Neuronal stem cell (in vitro differentiated cells): ENCODE measurements around the gene KCTD16.

Experiments
- DNase-seq: peaks from one replicate; pipeline ENCODE4 v3.0.0-alpha.2; 2013; ENCODE audit warnings: low spot score
- H2AFZ ChIP-seq: one replicate; pipeline ENCODE4 v1.6.1; 2013; ENCODE audit warnings: mild to moderate bottlenecking, low read length, inconsistent platforms
- H2AK5ac ChIP-seq: 2 replicates; pipeline ENCODE4 v1.6.1; 2013; ENCODE audit warnings: low read depth, mild to moderate bottlenecking, inconsistent platforms, low read length, moderate library complexity, mixed read lengths
- H2BK120ac ChIP-seq: 2 replicates; pipeline ENCODE4 v1.6.1; 2013; ENCODE audit warnings: low read depth, mild to moderate bottlenecking, inconsistent platforms, low read length, moderate library complexity, mixed read lengths
- H2BK12ac ChIP-seq: one replicate; pipeline ENCODE4 v1.6.1; 2013; ENCODE audit warnings: low read length, inconsistent platforms
- H2BK15ac ChIP-seq: 2 replicates; pipeline ENCODE4 v1.6.1; 2013; ENCODE audit warnings: mild to moderate bottlenecking, low read length, inconsistent platforms, mixed read lengths
- H2BK5ac ChIP-seq: one replicate; pipeline ENCODE4 v1.6.1; 2013; ENCODE audit warnings: inconsistent platforms, mild to moderate bottlenecking, low read length, moderate library complexity
- H3K14ac ChIP-seq: one replicate; pipeline ENCODE4 v1.6.1; 2013; ENCODE audit warnings: low read length, inconsistent platforms
- H3K18ac ChIP-seq: 2 replicates; pipeline ENCODE4 v1.6.1; 2013; ENCODE audit warnings: low read length, inconsistent platforms
- H3K23ac ChIP-seq: 2 replicates; pipeline ENCODE4 v1.6.1; 2013; ENCODE audit warnings: low read depth, mild to moderate bottlenecking, mixed read lengths, low read length, inconsistent platforms; ENCODE audit not compliant: poor library complexity
- H3K27ac ChIP-seq: replicated peaks from 3 replicates; pipeline ENCODE4 v1.5.1; 2013; ENCODE audit warnings: low read length, inconsistent platforms
- H3K27me3 ChIP-seq, 3 experiments: 2 replicates each; pipeline ENCODE4 v1.6.1; 2013; ENCODE audit warnings: low read length in 3 of 3, mild to moderate bottlenecking in 2 of 3, inconsistent platforms in 1 of 3, low read depth in 1 of 3, mixed read lengths in 1 of 3, moderate library complexity in 1 of 3; ENCODE audit not compliant: control insufficient read depth in 3 of 3, insufficient read depth in 3 of 3
- H3K36me3 ChIP-seq, 2 donors: replicated peaks in 1 of 2; 2 replicates each; pipeline ENCODE4 v1.6.1; 2013; ENCODE audit warnings: low read length in 2 of 2; ENCODE audit not compliant: control insufficient read depth in 2 of 2, insufficient read depth in 2 of 2
- H3K4ac ChIP-seq: 2 replicates; pipeline ENCODE4 v1.6.1; 2013; ENCODE audit warnings: inconsistent platforms, mild to moderate bottlenecking, low read length, moderate library complexity
- H3K4me1 ChIP-seq, 2 donors: 1 replicate in 1 of 2; 2 replicates in 1 of 2; pipeline ENCODE4 v1.6.1; 2013; ENCODE audit warnings: low read length in 2 of 2, low read depth in 1 of 2; ENCODE audit not compliant: control insufficient read depth in 2 of 2, insufficient read depth in 1 of 2
- H3K4me2 ChIP-seq: one replicate; pipeline ENCODE4 v1.6.1; 2013; ENCODE audit warnings: mild to moderate bottlenecking, low read length, inconsistent platforms; ENCODE audit not compliant: insufficient read depth, poor library complexity, severe bottlenecking
- H3K4me3 ChIP-seq, 2 donors: 2 replicates each; pipeline ENCODE4 v1.5.1; 2013; ENCODE audit warnings: low read length in 2 of 2, mild to moderate bottlenecking in 2 of 2, inconsistent platforms in 1 of 2, moderate library complexity in 1 of 2
- H3K79me1 ChIP-seq: one replicate; pipeline ENCODE4 v1.6.1; 2013; ENCODE audit warnings: low read depth, mild to moderate bottlenecking, inconsistent platforms, low read length, moderate library complexity
- H3K9ac ChIP-seq: one replicate; pipeline ENCODE4 v1.6.1; 2013; ENCODE audit warnings: mild to moderate bottlenecking, low read depth, low read length, inconsistent platforms; ENCODE audit not compliant: poor library complexity
- H3K9me3 ChIP-seq, 2 donors: replicated peaks in 1 of 2; 2 replicates each; pipeline versions ENCODE3 to v1.6.1; 2013; ENCODE audit warnings: low read length in 2 of 2, mild to moderate bottlenecking in 2 of 2, inconsistent platforms in 1 of 2, low read depth in 1 of 2, mixed read lengths in 1 of 2, moderate library complexity in 1 of 2; ENCODE audit not compliant: control insufficient read depth in 2 of 2, insufficient read depth in 1 of 2
- H4K8ac ChIP-seq: one replicate; pipeline ENCODE4 v1.6.1; 2013; ENCODE audit warnings: low read depth, mild to moderate bottlenecking, inconsistent platforms, low read length, moderate library complexity
- H4K91ac ChIP-seq: one replicate; pipeline ENCODE4 v1.6.1; 2013; ENCODE audit warnings: low read length, low read depth, mild to moderate bottlenecking, inconsistent platforms; ENCODE audit not compliant: poor library complexity
- WGBS, 2 donors: extraction: QIAGEN DNeasy Blood & Tissue Kit; methylation state at CpG; one replicate each; pipeline ENCODE4 v1.1.7; 2013; ENCODE audit warnings: missing lambda C conversion rate in 2 of 2, mixed read lengths in 1 of 2; ENCODE audit not compliant: insufficient read length in 2 of 2, insufficient replicate concordance in 1 of 2; ENCODE audit errors: extremely low coverage in 2 of 2; 5-methylcytosine and 5-hydroxymethylcytosine counted together

KCTD16 gene

DNA sequence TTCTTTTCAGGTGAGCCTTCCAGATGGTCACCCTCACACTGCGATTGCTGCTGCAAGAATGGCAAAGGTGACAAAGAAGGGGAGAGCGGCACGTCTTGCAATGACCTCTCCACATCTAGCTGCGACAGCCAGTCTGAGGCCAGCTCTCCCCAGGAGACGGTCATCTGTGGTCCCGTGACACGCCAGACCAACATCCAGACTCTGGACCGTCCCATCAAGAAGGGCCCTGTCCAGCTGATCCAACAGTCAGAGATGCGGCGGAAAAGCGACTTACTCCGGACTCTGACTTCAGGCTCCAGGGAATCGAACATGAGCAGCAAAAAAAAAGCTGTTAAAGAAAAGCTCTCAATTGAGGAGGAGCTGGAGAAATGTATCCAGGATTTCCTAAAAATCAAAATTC, 303.0 kb downstream of the KCTD16 start:
- peak overlapping the region in 1 of 2 donors; percentile 6 for H3K4me3 ChIP-seq
- H2AK5ac ChIP-seq = no peak overlapping the region
- H3K23ac ChIP-seq = no peak overlapping the region
- no peaks in the 10 kb centered on the region for H3K79me1 ChIP-seq
- H3K9me3 ChIP-seq = no peaks in the 10 kb centered on the region
- H3K14ac ChIP-seq = no peak overlapping the region
- no peak overlapping the region for H2BK5ac ChIP-seq
- DNase-seq = no peak
- H3K18ac ChIP-seq = peak overlapping the region; percentile 19
- H4K8ac ChIP-seq = no peak overlapping the region
- no peak overlapping the region for H3K4me2 ChIP-seq
- no peak overlapping the region for H3K4ac ChIP-seq
- no peak overlapping the region for H2BK15ac ChIP-seq
- no peak overlapping the region for H2BK120ac ChIP-seq
- H3K9ac ChIP-seq = no peak overlapping the region
- no peaks in the 10 kb centered on the region for H3K27me3 ChIP-seq
- H3K36me3 ChIP-seq = no peaks in the 10 kb centered on the region
- no peak overlapping the region for H3K27ac ChIP-seq
- no peaks in the 10 kb centered on the region for H3K4me1 ChIP-seq
- H4K91ac ChIP-seq = no peak overlapping the region
- H2AFZ ChIP-seq = no peak overlapping the region
- WGBS, 2 donors = no CpG with 5 or more reads among the region's 13 CpGs
- no peak overlapping the region for H2BK12ac ChIP-seq

DNA sequence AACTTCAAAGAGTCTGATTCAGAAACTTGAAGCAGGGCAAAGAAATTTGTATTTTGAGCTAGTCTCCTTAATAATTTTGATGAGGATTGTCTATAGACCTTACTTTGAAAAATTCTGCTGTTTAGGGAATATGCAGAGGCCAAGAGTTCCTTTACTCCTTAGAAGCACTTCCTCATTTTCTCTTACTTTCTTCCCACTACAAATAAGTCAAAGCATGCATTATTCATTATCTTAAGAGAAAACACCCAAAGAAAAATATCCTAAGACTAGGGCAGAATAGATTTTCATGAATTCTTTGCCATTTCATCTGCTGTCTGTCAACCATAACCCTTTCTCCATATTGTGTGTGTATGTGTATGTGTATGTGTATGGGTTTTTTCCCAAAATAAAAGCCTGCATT, 307.9 kb downstream of the KCTD16 start:
- H4K91ac ChIP-seq = no peak overlapping the region
- H3K4ac ChIP-seq = no peak overlapping the region
- no peak overlapping the region for H4K8ac ChIP-seq
- no peaks in the 10 kb centered on the region for H3K79me1 ChIP-seq
- no peak overlapping the region for H3K4me3 ChIP-seq
- no peak overlapping the region for H3K14ac ChIP-seq
- DNase-seq = no peak
- H2AFZ ChIP-seq = no peak overlapping the region
- no peak overlapping the region for H2BK12ac ChIP-seq
- peaks cover 0 to 2% of the 10 kb centered on the region in 2 donors for H3K4me1 ChIP-seq
- no peak overlapping the region for H3K23ac ChIP-seq
- H3K18ac ChIP-seq = no peak overlapping the region
- H2BK120ac ChIP-seq = no peak overlapping the region
- no peaks in the 10 kb centered on the region for H3K27me3 ChIP-seq
- H2BK5ac ChIP-seq = no peak overlapping the region
- H2AK5ac ChIP-seq = no peak overlapping the region
- no peaks in the 10 kb centered on the region for H3K9me3 ChIP-seq
- no peak overlapping the region for H3K4me2 ChIP-seq
- H3K36me3 ChIP-seq = no peaks in the 10 kb centered on the region
- no peak overlapping the region for H3K27ac ChIP-seq
- no peak overlapping the region for H2BK15ac ChIP-seq
- H3K9ac ChIP-seq = no peak overlapping the region

DNA sequence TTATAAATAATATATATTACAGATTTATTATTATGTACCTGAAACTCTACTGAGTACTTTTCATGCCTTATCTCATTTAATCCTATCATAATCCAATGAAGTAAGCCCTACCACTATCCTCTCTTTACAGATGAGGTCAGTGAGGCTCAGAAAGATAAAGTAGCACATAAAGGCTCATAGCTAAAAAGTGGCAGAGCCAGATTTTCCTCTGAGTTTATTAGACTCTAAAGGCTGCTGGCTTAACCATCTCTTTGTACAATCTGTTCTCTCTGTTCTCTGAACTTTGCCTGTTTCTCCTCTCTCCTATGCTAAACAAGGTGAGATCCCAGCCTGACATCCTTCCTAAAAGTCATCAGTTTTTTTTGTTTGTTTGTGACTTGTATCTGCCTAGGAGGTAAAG, 311.2 kb downstream of the KCTD16 start:
- Histone ChIP-seq H3K36me3 (no peaks in the 10 kb centered on the region), H3K9me3 (no peaks in the 10 kb centered on the region), H2BK12ac (no peak overlapping the region), H2BK15ac (no peak overlapping the region), H3K27me3 (no peaks in the 10 kb centered on the region), H4K91ac (no peak overlapping the region), H2AK5ac (no peak overlapping the region), H2AFZ (no peak overlapping the region), H3K27ac (no peak overlapping the region), H3K4me3 (no peak overlapping the region), H4K8ac (no peak overlapping the region), H2BK120ac (no peak overlapping the region), H3K18ac (no peak overlapping the region), H3K4me2 (no peak overlapping the region), H3K4me1 (peaks cover 0 to 6% of the 10 kb centered on the region in 2 donors), H3K9ac (no peak overlapping the region), H3K79me1 (no peaks in the 10 kb centered on the region), H2BK5ac (no peak overlapping the region), H3K23ac (no peak overlapping the region), H3K14ac (no peak overlapping the region), H3K4ac (no peak overlapping the region)
- DNase-seq = no peak

DNA sequence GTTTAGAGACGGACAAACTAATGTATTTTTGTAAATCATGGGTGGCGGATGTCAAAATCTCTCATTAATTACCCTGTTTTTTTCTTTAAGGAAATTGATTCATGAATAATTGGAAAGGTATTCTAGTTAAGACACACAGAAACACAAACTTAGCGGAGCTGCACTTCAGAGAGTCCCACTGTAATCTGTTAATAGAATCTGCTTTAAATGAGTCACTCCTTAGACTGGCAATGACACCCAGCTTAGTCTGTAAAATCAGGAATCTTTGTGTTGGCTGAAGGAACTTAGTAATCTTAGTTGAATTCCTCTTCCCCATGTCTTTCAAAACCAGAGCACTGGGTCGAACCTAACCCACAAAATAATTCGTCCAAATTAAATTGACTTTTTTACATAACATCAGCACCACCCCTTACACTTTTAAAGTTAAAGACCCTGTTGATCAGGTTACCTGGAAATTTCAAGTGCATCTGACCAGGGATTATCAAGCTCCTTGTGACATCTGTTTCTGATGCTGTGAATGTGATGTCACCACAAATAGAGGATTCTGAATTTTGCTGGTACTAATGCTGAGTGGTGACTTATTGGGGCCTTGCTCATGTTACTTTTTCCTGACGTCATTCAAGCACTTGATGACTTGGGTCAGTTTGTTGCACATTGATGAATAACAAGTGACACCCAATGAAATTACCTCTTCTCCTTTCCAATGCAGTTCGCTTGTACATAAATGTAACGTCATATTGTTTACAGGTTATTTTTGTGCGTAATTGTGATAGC, 313.6 kb downstream of the KCTD16 start:
- H4K8ac ChIP-seq = no peak overlapping the region
- H3K4me2 ChIP-seq = no peak overlapping the region
- H2BK120ac ChIP-seq = no peak overlapping the region
- H3K9ac ChIP-seq = no peak overlapping the region
- no peaks in the 10 kb centered on the region for H3K9me3 ChIP-seq
- no peak overlapping the region for H2BK5ac ChIP-seq
- H3K4me3 ChIP-seq = no peak overlapping the region
- no peak overlapping the region for H2AFZ ChIP-seq
- no peak overlapping the region for H3K23ac ChIP-seq
- no peaks in the 10 kb centered on the region for H3K27me3 ChIP-seq
- no peaks in the 10 kb centered on the region for H3K79me1 ChIP-seq
- DNase-seq = no peak
- H2BK15ac ChIP-seq = no peak overlapping the region
- no peak overlapping the region for H3K27ac ChIP-seq
- peaks cover 0 to 6% of the 10 kb centered on the region in 2 donors for H3K4me1 ChIP-seq
- H3K36me3 ChIP-seq = no peaks in the 10 kb centered on the region
- H3K14ac ChIP-seq = no peak overlapping the region
- no peak overlapping the region for H3K4ac ChIP-seq
- no peak overlapping the region for H2AK5ac ChIP-seq
- H2BK12ac ChIP-seq = no peak overlapping the region
- WGBS, 2 donors = no CpG with 5 or more reads among the region's 9 CpGs
- no peak overlapping the region for H4K91ac ChIP-seq
- no peak overlapping the region for H3K18ac ChIP-seq
